Dermis blood vessel endothelial cell (primary cell): ENCODE measurements around the gene DLK2. TPM values are rescaled to one million over a fixed set of nuclear protein-coding genes. Genes with fewer than 3 reads are reported as not detected.
"Not testable (repeated sequence)": the region's sequence is repeated elsewhere in the genome, so short reads cannot be mapped to it uniquely, and the experiment has no call there.

Experiments used
- DNase-seq: peaks from one replicate; pipeline ENCODE4 v3.0.0; 2010
- total RNA-seq: library from RNA; depleted of rRNA; stranded (reverse); fragments of >200 nt; gene quantifications from 2 replicates; pipeline ENCODE4 v1.2.3, GENCODE V29; 2014

Gene DLK2
- total RNA-seq, 1 donor from 2014 or later = 0.68 TPM

- no peak for DNase-seq
Measured at GRCh38 chr6:43426928-43427405, 28.4 kb downstream of the DLK2 start.

DNA sequence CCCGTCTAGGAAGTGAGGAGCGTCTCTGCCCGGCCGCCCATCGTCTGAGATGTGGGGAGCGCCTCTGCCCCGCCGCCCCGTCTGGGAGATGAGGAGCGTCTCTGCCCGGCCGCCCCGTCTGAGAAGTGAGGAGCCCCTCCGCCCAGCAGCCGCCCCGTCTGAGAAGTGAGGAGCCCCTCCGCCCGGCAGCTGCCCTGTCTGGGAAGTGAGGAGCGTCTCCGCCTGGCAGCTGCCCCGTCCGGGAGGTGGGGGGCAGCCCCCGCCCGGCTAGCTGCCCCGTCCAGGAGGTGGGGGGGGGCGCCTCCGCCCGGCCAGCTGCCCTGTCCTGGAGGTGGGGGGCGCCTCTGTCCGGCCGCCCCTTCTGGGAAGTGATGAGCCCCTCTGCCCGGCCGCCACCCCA lies 30.3 kb downstream of the DLK2 start:
- not testable (repeated sequence) for DNase-seq

- no peak for DNase-seq
Measured at GRCh38 chr6:43421831-43422230, 33.5 kb downstream of the DLK2 start.

DNA sequence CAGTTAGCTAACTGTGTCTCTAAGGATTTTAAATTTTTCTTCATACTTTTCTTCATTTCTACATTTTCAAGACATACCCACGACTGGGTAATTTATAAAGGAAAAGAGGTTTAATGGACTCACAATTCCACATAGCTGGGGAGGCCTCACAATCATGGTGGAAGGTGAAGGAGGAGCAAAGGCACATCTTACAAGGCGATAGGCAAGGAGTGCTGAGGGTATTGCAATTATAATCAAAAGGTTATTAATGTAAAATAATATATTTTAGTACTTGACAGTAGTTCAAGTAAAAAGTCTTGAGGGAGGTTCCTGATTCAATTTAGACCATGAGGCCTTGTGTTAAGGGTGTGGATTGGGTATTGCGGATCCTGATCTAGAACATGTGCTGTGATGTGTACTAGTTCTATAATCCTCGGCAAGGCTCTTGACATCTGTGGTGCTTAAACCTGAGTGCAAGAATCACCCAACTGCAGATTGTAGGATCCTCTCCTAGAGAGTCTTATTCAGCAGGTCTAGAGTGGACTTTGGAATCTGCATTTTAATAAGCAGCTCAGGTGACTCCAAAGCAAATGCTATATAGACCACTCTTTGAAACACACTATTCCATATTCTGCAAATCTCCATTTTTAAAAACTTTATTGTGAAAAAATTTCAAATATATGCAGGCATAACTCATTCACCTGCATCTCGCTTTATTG lies 35.2 kb downstream of the DLK2 start:
- DNase-seq = no peak

DNA sequence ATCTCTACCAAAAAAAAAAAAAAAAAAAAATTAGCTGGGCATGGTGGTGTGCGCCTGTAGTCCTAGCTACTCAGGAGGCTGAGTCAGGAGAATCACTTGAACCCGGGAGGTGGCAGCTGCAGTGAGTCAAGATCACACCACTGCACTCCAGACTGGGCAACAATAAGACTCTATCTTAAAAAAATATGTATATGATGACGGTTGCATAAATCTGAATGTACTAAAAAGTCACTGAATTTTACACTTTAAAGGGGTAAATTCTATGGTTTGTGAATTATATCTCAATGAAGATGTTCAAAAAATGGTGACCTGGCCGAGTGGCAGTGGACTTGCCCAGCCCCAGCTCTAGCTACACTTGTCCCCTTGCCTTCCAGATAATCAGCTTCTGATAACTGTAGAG lies 38.4 kb downstream of the DLK2 start:
- no peak for DNase-seq

GRCh38 chr6:43415275-43415674 lies 40.1 kb downstream of the DLK2 start:
- DNase-seq = not testable (repeated sequence)

DNA sequence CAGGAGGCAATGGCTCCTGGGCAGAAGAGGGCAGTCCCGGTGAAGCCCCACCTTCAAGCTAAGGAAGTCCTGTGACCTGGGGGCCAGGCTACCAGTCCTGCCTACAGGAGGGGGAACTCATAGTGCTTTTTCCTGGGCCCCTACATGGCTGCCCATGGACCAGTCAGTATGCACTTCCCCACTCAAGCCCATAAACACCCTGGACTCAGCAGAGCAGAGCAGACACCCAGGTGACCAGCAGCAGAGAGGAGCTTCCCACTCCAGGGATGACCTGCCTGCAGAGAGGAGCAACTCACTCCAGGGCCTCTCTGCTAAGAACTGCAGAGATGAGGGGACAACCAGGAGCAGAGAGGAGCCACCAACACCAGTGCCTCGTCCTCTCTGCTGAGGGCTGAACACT lies 42.3 kb downstream of the DLK2 start:
- no peak for DNase-seq

DNA sequence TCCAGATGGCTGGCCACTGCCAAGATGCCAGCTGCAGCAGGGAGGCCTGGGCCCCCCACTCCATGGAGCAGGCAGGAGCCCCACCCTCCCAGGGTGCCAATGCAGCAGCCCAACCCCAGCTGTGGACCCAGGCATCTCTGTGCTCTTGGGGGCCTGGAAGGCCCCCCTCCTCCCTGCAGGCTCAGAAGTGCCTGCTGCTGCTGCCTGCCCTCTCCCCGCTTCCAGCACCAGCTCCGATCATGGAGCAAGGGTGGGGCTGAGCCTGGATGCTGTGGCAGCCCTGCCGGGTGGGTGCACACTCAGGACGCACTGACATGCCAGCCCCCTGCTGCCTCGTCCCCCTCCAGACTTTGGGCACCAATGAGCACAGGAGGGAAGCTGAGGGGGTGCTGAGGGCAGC lies 42.8 kb downstream of the DLK2 start:
- no peak for DNase-seq

- not testable (repeated sequence) for DNase-seq
Measured at GRCh38 chr6:43410776-43411175, 44.6 kb downstream of the DLK2 start.

DNA sequence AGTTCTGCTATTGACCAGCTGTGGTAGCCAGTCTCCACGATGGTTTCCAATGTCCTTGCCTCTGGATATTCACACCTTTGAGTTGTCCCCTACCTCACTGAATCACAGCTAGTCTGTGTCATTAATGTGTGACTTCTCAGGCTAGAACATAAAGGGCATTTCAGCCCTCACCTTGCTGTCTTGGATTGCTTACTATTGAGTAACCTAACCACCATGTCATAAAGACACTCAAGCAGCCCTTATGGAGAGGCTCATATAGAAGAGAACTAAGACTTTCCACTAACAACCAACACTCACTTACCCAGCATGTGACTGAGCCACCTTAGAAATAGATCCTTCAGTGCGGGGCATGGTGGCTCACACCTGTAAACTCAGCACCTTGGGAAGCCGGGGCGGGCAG lies 47.1 kb downstream of the DLK2 start:
- DNase-seq = no peak

DNA sequence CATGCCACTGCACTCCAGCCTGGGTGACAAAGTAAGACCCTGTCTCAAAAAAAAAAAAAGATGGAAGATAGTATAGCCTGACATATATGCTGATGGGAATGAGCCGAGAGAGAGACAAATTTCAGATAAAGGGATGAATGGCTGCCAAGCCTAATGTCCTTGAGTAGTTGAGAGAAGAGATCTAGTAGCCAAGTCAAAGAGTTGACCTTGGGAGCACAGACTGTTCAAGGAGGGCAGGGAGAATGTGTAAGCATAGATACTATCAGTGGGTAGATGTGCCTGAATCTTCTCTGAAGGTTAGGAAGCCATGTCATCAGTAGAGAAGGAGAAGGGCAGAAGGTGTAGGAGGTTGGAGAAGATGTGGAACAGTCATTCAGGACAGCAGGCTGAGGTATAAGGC lies 48.1 kb downstream of the DLK2 start:
- no peak for DNase-seq

DNA sequence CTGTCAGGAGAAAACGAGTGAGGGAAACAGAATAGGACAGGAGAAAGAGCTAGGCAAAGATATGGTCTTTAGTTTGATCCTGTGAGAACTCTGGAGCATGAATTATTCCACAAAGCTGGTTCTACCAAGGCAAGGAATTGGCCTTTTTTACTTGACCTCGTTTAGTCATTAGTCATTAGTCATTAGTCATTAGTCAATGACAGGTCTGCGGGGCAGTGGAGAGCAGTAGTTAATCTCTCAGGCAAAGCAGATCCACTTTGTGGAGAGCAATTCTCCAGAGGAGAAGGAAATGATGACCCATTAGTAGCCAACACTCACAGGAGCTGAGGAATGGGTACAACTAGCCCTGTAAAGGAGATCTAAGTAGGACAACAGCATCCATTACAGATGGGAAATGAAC lies 50.0 kb downstream of the DLK2 start:
- DNase-seq = no peak

GRCh38 chr6:43402820-43403219 lies 52.5 kb downstream of the DLK2 start:
- no peak for DNase-seq

- no peak for DNase-seq
Measured at GRCh38 chr6:43401730-43402129, 53.6 kb downstream of the DLK2 start.

Other genes starting within 250 kb of the DLK2 start
- 29.0 and 31.5 TPM in 2 replicates for gene DNPH1, start 226.1 kb downstream of the DLK2 start, total RNA-seq
- 0.05 TPM in 1 of 2 replicates, not detected in the other for gene TTBK1, start 212.1 kb downstream of the DLK2 start, total RNA-seq
- not detected in 2 replicates for gene SLC22A7, start 157.3 kb downstream of the DLK2 start, total RNA-seq
- 0.34 TPM in 1 of 2 replicates, not detected in the other for gene CRIP3, start 146.7 kb downstream of the DLK2 start, total RNA-seq
- 9.7 and 10.8 TPM in 2 replicates for gene ZNF318, start 85.9 kb downstream of the DLK2 start, total RNA-seq
- 19.2 and 22.0 TPM in 2 replicates for gene ABCC10, start 28.0 kb downstream of the DLK2 start, total RNA-seq
- gene TJAP1, start 22.0 kb upstream of the DLK2 start, total RNA-seq = 12.6 and 17.9 TPM in 2 replicates
- 0.14 and 0.17 TPM in 2 replicates for gene LRRC73, start 54.8 kb upstream of the DLK2 start, total RNA-seq
- gene YIPF3, start 61.4 kb upstream of the DLK2 start, total RNA-seq = 135 and 149 TPM in 2 replicates
- 21.3 and 36.2 TPM in 2 replicates for gene POLR1C, start 61.5 kb upstream of the DLK2 start, total RNA-seq
- 27.2 and 30.6 TPM in 2 replicates for gene XPO5, start 120.5 kb upstream of the DLK2 start, total RNA-seq
- gene POLH, start 120.6 kb upstream of the DLK2 start, total RNA-seq = 22.5 and 32.3 TPM in 2 replicates
- gene GTPBP2, start 173.7 kb upstream of the DLK2 start, total RNA-seq = 43.6 and 49.4 TPM in 2 replicates
- gene MAD2L1BP, start 180.3 kb upstream of the DLK2 start, total RNA-seq = 38.5 and 51.9 TPM in 2 replicates
- gene RSPH9, start 189.5 kb upstream of the DLK2 start, total RNA-seq = 0.23 and 0.34 TPM in 2 replicates
- gene MRPS18A, start 232.2 kb upstream of the DLK2 start, total RNA-seq = 44.2 and 57.1 TPM in 2 replicates